Measurements from ENCODE around the gene ANKRD45.

ANKRD45 gene, protein sequence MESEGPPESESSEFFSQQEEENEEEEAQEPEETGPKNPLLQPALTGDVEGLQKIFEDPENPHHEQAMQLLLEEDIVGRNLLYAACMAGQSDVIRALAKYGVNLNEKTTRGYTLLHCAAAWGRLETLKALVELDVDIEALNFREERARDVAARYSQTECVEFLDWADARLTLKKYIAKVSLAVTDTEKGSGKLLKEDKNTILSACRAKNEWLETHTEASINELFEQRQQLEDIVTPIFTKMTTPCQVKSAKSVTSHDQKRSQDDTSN

GRCh38 chr1:173669491-173669941 is at the start of gene ANKRD45:
Gene ANKRD45, minus strand, starts transcription at chr1:173669851. Its CDS starts 10,433 bp downstream, at chr1:173659418.
- Histone ChIP-seq H3K27me3 (ENCODE audit: insufficient read depth, poor library complexity, severe bottlenecking) (no peaks in the 10 kb centered on the region), H3K4me1 (ENCODE audit: insufficient read depth, poor library complexity, severe bottlenecking) (no peaks in the 10 kb centered on the region), H3K27ac (ENCODE audit: poor library complexity, severe bottlenecking) (no peak within 1 kb of the TSS), H3K36me3 (ENCODE audit: low read depth) (no peaks in the 10 kb centered on the region), H3K9me3 (ENCODE audit: severe bottlenecking) (no peaks in the 10 kb centered on the region), H3K4me3 (ENCODE audit: severe bottlenecking) (peak within 1 kb of the TSS; percentile 28)
- DNase-seq (ENCODE audit: low spot score) (no peak), ATAC-seq (ENCODE audit: low read depth) (peak; percentile 63)
- TF ChIP-seq, protein P1, sequence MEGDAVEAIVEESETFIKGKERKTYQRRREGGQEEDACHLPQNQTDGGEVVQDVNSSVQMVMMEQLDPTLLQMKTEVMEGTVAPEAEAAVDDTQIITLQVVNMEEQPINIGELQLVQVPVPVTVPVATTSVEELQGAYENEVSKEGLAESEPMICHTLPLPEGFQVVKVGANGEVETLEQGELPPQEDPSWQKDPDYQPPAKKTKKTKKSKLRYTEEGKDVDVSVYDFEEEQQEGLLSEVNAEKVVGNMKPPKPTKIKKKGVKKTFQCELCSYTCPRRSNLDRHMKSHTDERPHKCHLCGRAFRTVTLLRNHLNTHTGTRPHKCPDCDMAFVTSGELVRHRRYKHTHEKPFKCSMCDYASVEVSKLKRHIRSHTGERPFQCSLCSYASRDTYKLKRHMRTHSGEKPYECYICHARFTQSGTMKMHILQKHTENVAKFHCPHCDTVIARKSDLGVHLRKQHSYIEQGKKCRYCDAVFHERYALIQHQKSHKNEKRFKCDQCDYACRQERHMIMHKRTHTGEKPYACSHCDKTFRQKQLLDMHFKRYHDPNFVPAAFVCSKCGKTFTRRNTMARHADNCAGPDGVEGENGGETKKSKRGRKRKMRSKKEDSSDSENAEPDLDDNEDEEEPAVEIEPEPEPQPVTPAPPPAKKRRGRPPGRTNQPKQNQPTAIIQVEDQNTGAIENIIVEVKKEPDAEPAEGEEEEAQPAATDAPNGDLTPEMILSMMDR (IDR thresholded peaks at IDR 0.05; ENCODE audit: poor library complexity, severe bottlenecking) = peak; percentile 14

DNA sequence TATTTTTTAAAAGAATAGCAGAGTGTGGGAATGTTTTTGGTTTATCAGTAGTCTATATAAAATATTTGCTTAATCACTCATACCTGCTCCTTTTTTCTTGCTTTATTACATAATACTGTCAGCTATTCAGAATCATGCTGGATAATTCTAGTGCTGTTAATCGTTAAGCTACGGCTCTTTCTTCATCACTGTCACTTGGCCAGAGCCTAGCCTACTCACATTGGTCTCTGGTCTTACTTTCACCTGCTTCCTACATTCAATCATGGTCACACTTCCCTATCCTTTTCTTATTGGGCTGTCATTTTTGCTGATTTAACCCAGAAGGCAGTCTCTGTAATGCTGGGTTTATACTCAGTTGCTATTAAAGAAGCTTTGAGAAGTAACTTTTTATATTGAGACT is 47.6 kb upstream of the ANKRD45 start:
- TF ChIP-seq, protein P1 (IDR thresholded peaks at IDR 0.05; ENCODE audit: poor library complexity, severe bottlenecking) = no peak
- Histone ChIP-seq H3K4me1 (ENCODE audit: insufficient read depth, poor library complexity, severe bottlenecking) (peaks cover 12% of the 10 kb centered on the region), H3K27me3 (ENCODE audit: insufficient read depth, poor library complexity, severe bottlenecking) (no peaks in the 10 kb centered on the region), H3K9me3 (ENCODE audit: severe bottlenecking) (no peaks in the 10 kb centered on the region), H3K36me3 (ENCODE audit: low read depth) (peaks cover 11% of the 10 kb centered on the region; the same call in 1 of the 2 replicates), H3K27ac (ENCODE audit: poor library complexity, severe bottlenecking) (no peak overlapping the region), H3K4me3 (ENCODE audit: severe bottlenecking) (no peak overlapping the region)
- DNase-seq (ENCODE audit: low spot score) = no peak
- ATAC-seq (ENCODE audit: low read depth) = no peak

DNA sequence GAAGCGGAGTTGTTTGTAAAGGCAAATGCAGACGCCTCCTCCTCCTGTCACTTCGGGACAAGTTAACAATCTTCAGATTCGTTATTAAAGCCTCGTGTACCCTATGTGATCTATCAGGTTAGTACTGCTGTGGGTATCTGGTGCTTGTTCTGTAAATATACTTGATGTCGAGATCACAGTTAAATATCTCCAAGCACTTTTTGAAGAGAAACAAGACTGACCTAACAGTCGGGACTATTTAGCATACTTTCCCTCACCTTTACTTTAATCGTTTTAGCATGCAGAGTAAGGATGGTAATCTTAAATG is 45.8 kb upstream of the ANKRD45 start:
- ATAC-seq (ENCODE audit: low read depth) = no peak; the same call in 2 of the 3 replicates
- Histone ChIP-seq H3K27me3 (ENCODE audit: insufficient read depth, poor library complexity, severe bottlenecking) (no peaks in the 10 kb centered on the region), H3K4me1 (ENCODE audit: insufficient read depth, poor library complexity, severe bottlenecking) (peaks cover 12% of the 10 kb centered on the region), H3K9me3 (ENCODE audit: severe bottlenecking) (no peaks in the 10 kb centered on the region), H3K36me3 (ENCODE audit: low read depth) (peaks cover 11% of the 10 kb centered on the region; the same call in 1 of the 2 replicates), H3K27ac (ENCODE audit: poor library complexity, severe bottlenecking) (peak overlapping the region; percentile 72), H3K4me3 (ENCODE audit: severe bottlenecking) (peak overlapping the region; percentile 57)
- DNase-seq (ENCODE audit: low spot score) = no peak
- TF ChIP-seq, protein P1 (IDR thresholded peaks at IDR 0.05; ENCODE audit: poor library complexity, severe bottlenecking) = no peak

- Histone ChIP-seq H3K27ac (ENCODE audit: poor library complexity, severe bottlenecking) (peak within 1 kb of the TSS; percentile 72), H3K9me3 (ENCODE audit: severe bottlenecking) (no peaks in the 10 kb centered on the region), H3K27me3 (ENCODE audit: insufficient read depth, poor library complexity, severe bottlenecking) (peaks cover under 1% of the 10 kb centered on the region), H3K36me3 (ENCODE audit: low read depth) (peaks cover 11% of the 10 kb centered on the region; the same call in 1 of the 2 replicates), H3K4me3 (ENCODE audit: severe bottlenecking) (peak within 1 kb of the TSS; percentile 57), H3K4me1 (ENCODE audit: insufficient read depth, poor library complexity, severe bottlenecking) (peaks cover 12% of the 10 kb centered on the region)
- TF ChIP-seq, protein P1 (IDR thresholded peaks at IDR 0.05; ENCODE audit: poor library complexity, severe bottlenecking) = peak; percentile 12
- DNase-seq (ENCODE audit: low spot score) (peak; percentile 80), ATAC-seq (ENCODE audit: low read depth) (peak; percentile 96)
These were observed 45.3 kb upstream of the ANKRD45 start, which contains the start of gene KLHL20 for GRCh38 chr1:173714759-173715537. Gene KLHL20, plus strand, starts transcription at chr1:173714981. Its CDS starts 1,063 bp downstream, at chr1:173716044.
